Endothelial cell of umbilical vein (primary cell): ENCODE results near the gene EPHB6. TPM values are rescaled to one million over a fixed set of nuclear protein-coding genes. Genes with fewer than 3 reads are reported as not detected.
A peak's percentile ranks its signal among the peaks of the same experiment; 100 is the strongest.

ENCODE experiments used
- BruUV-seq: library from RNA; stranded (reverse); fragments of 400-500 nt; replicated peaks from 2 replicates; lab custom pipeline; 2021; lab: Mats Ljungman, UMichigan
- CTCF ChIA-PET: fragments of 300-600, 350-600 bp; sonication (Branson Sonifier 250); formaldehyde crosslinking; loops from one replicate; lab custom pipeline; 2021; ENCODE audit warnings: antibody characterized with exemption, inconsistent platforms; lab: Charles Lee
- POLR2A ChIA-PET: fragments of 300-600, 350-600 bp; sonication (Branson Sonifier 250); formaldehyde crosslinking; loops from one replicate; lab custom pipeline; 2021; ENCODE audit warnings: antibody characterized with exemption, inconsistent platforms; lab: Charles Lee
- DNase-seq: peaks from one replicate; pipeline ENCODE4 v3.0.0-alpha.2; 2011; ENCODE audit warnings: low read depth, low spot score
- FAIRE-seq: peaks from 2 replicates; lab custom pipeline; 2011; peaks lifted over from hg19 to GRCh38; lab: Jason Lieb, UNC
- H2AFZ ChIP-seq: 2 replicates; pipeline ENCODE4 v1.6.0; 2012; ENCODE audit warnings: low read depth, low read length, control low read depth, inconsistent platforms
- H3K27ac ChIP-seq: 2 replicates; pipeline ENCODE4 v1.5.1; 2011; ENCODE audit warnings: low read depth, mild to moderate bottlenecking, control low read depth, low read length, moderate library complexity; ENCODE audit not compliant: insufficient read depth
- H3K27me3 ChIP-seq, 2 experiments: 2 replicates each; pipeline versions ENCODE4 v1.6.0 to v1.6.1; 2011; ENCODE audit warnings: low read length in 2 of 2, mixed read lengths in 1 of 2; ENCODE audit not compliant: control insufficient read depth in 2 of 2, insufficient read depth in 2 of 2
- H3K36me3 ChIP-seq, 2 experiments: 2 replicates in 1 of 2; 3 replicates in 1 of 2; pipeline ENCODE4 v1.5.1; 2011; ENCODE audit warnings: low read length in 2 of 2, mild to moderate bottlenecking in 1 of 2, moderate library complexity in 1 of 2; ENCODE audit not compliant: control insufficient read depth in 2 of 2, insufficient read depth in 2 of 2; ENCODE audit errors: extremely low read depth in 1 of 2
- H3K4me1 ChIP-seq: 3 replicates; pipeline ENCODE4 v1.5.1; 2011; ENCODE audit warnings: mild to moderate bottlenecking, low read length; ENCODE audit not compliant: control insufficient read depth, insufficient read depth; ENCODE audit errors: extremely low read depth
- H3K4me2 ChIP-seq: 2 replicates; pipeline ENCODE4 v1.6.1; 2011; ENCODE audit warnings: low read length, control low read depth, mixed read lengths; ENCODE audit not compliant: insufficient read depth
- H3K4me3 ChIP-seq, 3 experiments: fragments of 200-600 bp in 1 of 3; sonication (generic), shearing (Covaris generic) in 1 of 3; replicated peaks in 1 of 3; 2 replicates each; pipeline ENCODE4 v1.5.1; 2011 to 2016; ENCODE audit warnings: control low read depth in 3 of 3, low read length in 3 of 3, mild to moderate bottlenecking in 2 of 3, inconsistent platforms in 1 of 3, low read depth in 1 of 3, moderate library complexity in 1 of 3; ENCODE audit not compliant: insufficient read depth in 1 of 3
- H3K79me2 ChIP-seq: 2 replicates; pipeline ENCODE4 v1.6.0; 2012; ENCODE audit warnings: low read length, inconsistent platforms; ENCODE audit not compliant: control insufficient read depth, insufficient read depth
- H3K9ac ChIP-seq: replicated peaks from 2 replicates; pipeline ENCODE3; 2011; ENCODE audit warnings: low read length, control low read depth; ENCODE audit not compliant: insufficient read depth; ENCODE audit errors: extremely low read depth
- H3K9me1 ChIP-seq: replicated peaks from 3 replicates; pipeline ENCODE4 v1.6.0; 2011; ENCODE audit warnings: mild to moderate bottlenecking, low read length; ENCODE audit not compliant: control insufficient read depth, insufficient read depth; ENCODE audit errors: extremely low read depth
- H3K9me3 ChIP-seq: replicated peaks from 2 replicates; pipeline ENCODE4 v1.5.1; 2012; ENCODE audit warnings: low read length, inconsistent platforms; ENCODE audit not compliant: control insufficient read depth, insufficient read depth
- H4K20me1 ChIP-seq: replicated peaks from 2 replicates; pipeline ENCODE3; 2011; ENCODE audit warnings: mild to moderate bottlenecking, low read length; ENCODE audit not compliant: control insufficient read depth, insufficient read depth; ENCODE audit errors: extremely low read depth
- EZH2 ChIP-seq: IDR thresholded peaks from 2 replicates; pipeline ENCODE4 v1.6.1; 2012; ENCODE audit warnings: borderline replicate concordance, low read depth, mild to moderate bottlenecking, moderate library complexity, low read length, inconsistent platforms; ENCODE audit not compliant: severe bottlenecking
- FOS ChIP-seq: IDR thresholded peaks from 2 replicates; pipeline ENCODE4 v1.6.1; 2011; ENCODE audit warnings: mild to moderate bottlenecking, low read length, moderate library complexity, borderline replicate concordance; ENCODE audit not compliant: insufficient read depth
- GATA2 ChIP-seq: IDR thresholded peaks from 2 replicates; pipeline ENCODE4 v1.7.0; 2011; ENCODE audit warnings: low read depth, mild to moderate bottlenecking, moderate library complexity, mixed read lengths, low read length; ENCODE audit not compliant: insufficient read length, insufficient read depth
- JUN ChIP-seq: IDR thresholded peaks from 2 replicates; pipeline ENCODE4 v1.6.1; 2011; ENCODE audit warnings: borderline replicate concordance, low read depth; ENCODE audit not compliant: insufficient read length, insufficient read depth
- MAX ChIP-seq: IDR thresholded peaks from 2 replicates; pipeline ENCODE4 v1.6.1; 2011; ENCODE audit not compliant: insufficient read depth, insufficient read length
- MYC ChIP-seq: IDR thresholded peaks from one replicate; pipeline ENCODE4 v1.6.1; 2011; ENCODE audit warnings: mild to moderate bottlenecking, low read depth, low read length
- POLR2A ChIP-seq: IDR thresholded peaks from 2 replicates; pipeline ENCODE4 v1.6.1; 2012; ENCODE audit warnings: low read depth, mild to moderate bottlenecking, control low read depth, low read length
- POLR2AphosphoS5 ChIP-seq: IDR thresholded peaks from 2 replicates; pipeline ENCODE4 v1.6.1; 2012; ENCODE audit warnings: low read depth, mild to moderate bottlenecking, control low read depth, low read length, moderate library complexity; ENCODE audit not compliant: insufficient read depth
- dilution Hi-C: fragments of 300-500 bp; cut with MboI; formaldehyde crosslinking; loops from one replicate; pipeline ENCODE4 v1.15.0; 2019; ENCODE audit warnings: low sequenced_read_pairs; ENCODE audit not compliant: extremely low pct_ligation_motif_present
- intact Hi-C: fragments of 100-400 bp; cut with micrococcal nuclease; formaldehyde crosslinking; loops from one replicate; pipeline ENCODE4 v1.10.0; 2022
- polyA plus RNA-seq, 4 experiments: library from polyadenylated mRNA; depleted of rRNA in 3 of 4; stranded (reverse) in 3 of 4; unstranded in 1 of 4; fragments of >200 nt; gene quantifications; 2 replicates each; pipeline versions ENCODE4 v1.2.1 to v1.2.3, GENCODE V29; 2011 to 2012; ENCODE audit warnings: missing spikeins in 1 of 4
- total RNA-seq: library from RNA; stranded (reverse); gene quantifications from 2 replicates; pipeline ENCODE4 v1.2.3, GENCODE V29; 2021
- TF ChIP-seq, protein P1 (sequence below), 2 donors: IDR thresholded peaks; 1 replicate in 1 of 2; 2 replicates in 1 of 2; pipeline ENCODE4 v1.5.1; 2011; ENCODE audit warnings: low read length in 2 of 2, mild to moderate bottlenecking in 2 of 2, moderate library complexity in 2 of 2, control low read depth in 1 of 2, inconsistent platforms in 1 of 2, low read depth in 1 of 2; ENCODE audit not compliant: insufficient read depth in 1 of 2; ENCODE audit errors: extremely low read depth in 1 of 2

Gene EPHB6
- total and polyA plus RNA-seq, 2 donors (not counting 3 experiments of a cell fraction or from before 2014, with no cell fraction given) = 0.86 to 2.9 TPM

GRCh38 chr7:142914121-142914520 lies 59.2 kb downstream of the EPHB6 start:
- no peak overlapping the region for H3K4me2 ChIP-seq
- H3K9me3 ChIP-seq = no peaks in the 10 kb centered on the region
- H3K27me3 ChIP-seq = no peaks in the 10 kb centered on the region
- H3K9ac ChIP-seq = no peak overlapping the region
- no peaks in the 10 kb centered on the region for H3K79me2 ChIP-seq
- peak; percentile 45 for DNase-seq
- H3K4me3 ChIP-seq = no peak overlapping the region
- no peaks in the 10 kb centered on the region for H3K9me1 ChIP-seq
- ChIA-PET POLR2A (no interaction called here), CTCF (interaction anchor here (1.4 kb wide), 1 partner anchor 33 kb away, joined by 4 read pairs; no protein-coding TSS in a partner anchor)
- no peak for FAIRE-seq
- H3K36me3 ChIP-seq = no peaks in the 10 kb centered on the region
- no peaks in the 10 kb centered on the region for H4K20me1 ChIP-seq
- BruUV-seq = no TSS peak
- TF ChIP-seq MYC (no peak), POLR2AphosphoS5 (no peak), EZH2 (no peak), MAX (no peak), JUN (no peak), FOS (no peak), POLR2A (no peak), GATA2 (no peak)
- TF ChIP-seq, protein P1, sequence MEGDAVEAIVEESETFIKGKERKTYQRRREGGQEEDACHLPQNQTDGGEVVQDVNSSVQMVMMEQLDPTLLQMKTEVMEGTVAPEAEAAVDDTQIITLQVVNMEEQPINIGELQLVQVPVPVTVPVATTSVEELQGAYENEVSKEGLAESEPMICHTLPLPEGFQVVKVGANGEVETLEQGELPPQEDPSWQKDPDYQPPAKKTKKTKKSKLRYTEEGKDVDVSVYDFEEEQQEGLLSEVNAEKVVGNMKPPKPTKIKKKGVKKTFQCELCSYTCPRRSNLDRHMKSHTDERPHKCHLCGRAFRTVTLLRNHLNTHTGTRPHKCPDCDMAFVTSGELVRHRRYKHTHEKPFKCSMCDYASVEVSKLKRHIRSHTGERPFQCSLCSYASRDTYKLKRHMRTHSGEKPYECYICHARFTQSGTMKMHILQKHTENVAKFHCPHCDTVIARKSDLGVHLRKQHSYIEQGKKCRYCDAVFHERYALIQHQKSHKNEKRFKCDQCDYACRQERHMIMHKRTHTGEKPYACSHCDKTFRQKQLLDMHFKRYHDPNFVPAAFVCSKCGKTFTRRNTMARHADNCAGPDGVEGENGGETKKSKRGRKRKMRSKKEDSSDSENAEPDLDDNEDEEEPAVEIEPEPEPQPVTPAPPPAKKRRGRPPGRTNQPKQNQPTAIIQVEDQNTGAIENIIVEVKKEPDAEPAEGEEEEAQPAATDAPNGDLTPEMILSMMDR (IDR thresholded peaks at IDR 0.05; ENCODE audit: extremely low read depth in 1 of 2, insufficient read depth in 1 of 2, low read depth in 1 of 2, low read length in 2 of 2) = no peak
- H2AFZ ChIP-seq = no peak overlapping the region
- dilution Hi-C loops = no loop called here
- H3K4me1 ChIP-seq = no peaks in the 10 kb centered on the region
- intact Hi-C loops = no loop called here
- H3K27ac ChIP-seq = no peak overlapping the region
